ENCODE data around the gene EXOSC2.

- TF ChIP-seq EP300 (IDR thresholded peaks at IDR 0.05) (no peak), CTCF (IDR thresholded peaks at IDR 0.05) (no peak)
These were observed 42.0 kb downstream of the EXOSC2 start for GRCh38 chr9:130735566-130735965.

Measured in esophagus muscularis mucosa (tissue), 3 donors.